ENCODE data around the gene OR1D5.
"Not testable (repeated sequence)": the region's sequence is repeated elsewhere in the genome, so short reads cannot be mapped to it uniquely, and the experiment has no call there.

OR1D5 gene

DNA sequence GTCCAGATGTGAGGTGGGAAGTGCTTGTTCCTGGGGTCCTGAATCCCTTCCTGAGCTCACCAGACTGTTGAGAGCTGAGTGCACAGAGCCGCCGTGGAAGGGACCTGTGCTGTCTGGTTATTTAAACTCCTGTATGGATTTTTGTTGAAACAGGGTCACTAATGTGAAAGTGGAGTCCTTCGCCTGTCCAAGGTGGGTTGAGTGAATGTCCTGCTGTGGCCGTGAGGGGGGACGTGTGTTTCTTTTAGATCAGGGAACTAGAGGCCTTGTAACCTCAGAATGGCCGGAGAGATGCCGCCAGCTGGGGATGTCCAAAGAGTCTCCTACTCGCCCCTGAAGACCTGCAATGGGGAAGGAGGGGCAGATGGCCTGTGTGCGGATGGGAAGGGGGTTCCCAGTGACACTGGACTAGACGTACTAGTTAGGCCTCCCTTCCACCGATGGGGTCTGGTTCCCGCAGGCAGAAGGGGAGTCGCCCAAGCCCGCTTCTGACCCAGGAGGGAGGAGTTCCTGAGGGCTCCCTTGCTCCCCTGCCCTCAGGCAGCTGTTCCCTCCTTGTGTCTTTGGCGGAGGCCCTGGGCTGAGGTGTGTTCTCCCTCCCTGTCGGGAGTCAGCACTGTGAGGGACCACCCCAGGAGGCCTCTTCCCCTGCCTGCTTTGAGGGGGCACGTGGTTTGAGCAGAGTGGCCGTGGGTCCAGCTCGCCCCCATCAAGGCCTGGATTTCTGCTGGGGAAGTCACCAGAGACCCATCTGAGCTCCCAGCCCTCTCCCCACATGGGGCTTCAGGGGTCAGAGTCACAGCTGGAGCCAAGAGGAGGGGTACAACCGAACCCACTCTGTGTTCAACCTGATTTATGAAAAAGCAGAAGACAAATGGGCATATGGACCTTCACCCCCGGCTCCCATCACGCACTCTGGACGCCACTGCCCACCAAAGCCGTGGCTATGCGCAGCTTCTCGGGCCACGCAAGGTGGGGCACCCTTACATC, 30.9 kb downstream of the OR1D5 start:
- no peak for DNase-seq (ENCODE audit: low read depth)

DNA sequence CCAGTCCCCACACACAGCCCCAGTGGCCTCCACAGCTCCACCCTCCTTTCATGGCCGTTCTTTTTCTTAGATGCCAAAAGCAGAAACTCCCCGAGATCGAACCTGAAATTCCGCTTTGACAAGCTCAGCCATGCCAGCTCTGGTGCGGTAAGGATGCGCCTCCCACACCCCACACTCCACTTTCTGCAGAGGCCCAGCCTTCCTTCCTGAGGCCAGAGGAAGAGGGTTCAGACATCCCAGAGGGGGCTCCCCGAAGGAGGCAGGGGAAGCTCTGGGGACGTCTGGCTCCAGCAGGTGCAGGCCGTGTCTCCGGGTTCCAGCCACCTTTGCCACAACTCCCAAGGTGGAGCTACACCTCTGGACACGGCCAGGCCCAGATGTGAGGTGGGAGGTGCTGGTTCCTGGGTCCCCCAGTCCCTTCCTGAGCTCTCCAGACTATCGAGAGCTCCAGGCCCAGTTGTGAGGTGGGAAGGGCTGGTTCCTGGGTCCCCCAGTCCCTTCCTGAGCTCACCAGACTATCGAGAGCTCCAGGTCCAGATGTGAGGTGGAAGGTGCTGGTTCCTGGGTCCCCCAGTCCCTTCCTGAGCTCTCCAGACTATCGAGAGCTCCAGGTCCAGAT, 32.4 kb downstream of the OR1D5 start:
- not testable (repeated sequence) for DNase-seq (ENCODE audit: low read depth)

DNA sequence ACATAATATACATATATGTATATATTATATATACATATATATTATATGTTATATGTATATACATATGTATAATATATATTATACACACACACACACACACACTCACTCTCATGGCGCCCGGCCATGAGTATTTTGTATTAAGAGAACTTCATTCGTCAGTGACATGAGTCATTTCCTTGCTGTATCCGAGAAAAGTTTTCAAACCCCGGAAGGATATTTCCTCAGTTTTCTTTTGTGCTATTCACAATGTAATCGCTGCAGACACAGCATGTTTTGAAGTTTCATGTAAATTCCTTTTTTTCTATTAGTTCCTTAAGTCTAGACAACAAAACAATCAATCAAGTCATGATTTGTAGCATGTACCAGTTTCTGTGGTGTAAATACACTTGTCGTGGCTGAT, 33.3 kb downstream of the OR1D5 start:
- no peak for DNase-seq (ENCODE audit: low read depth)

DNA sequence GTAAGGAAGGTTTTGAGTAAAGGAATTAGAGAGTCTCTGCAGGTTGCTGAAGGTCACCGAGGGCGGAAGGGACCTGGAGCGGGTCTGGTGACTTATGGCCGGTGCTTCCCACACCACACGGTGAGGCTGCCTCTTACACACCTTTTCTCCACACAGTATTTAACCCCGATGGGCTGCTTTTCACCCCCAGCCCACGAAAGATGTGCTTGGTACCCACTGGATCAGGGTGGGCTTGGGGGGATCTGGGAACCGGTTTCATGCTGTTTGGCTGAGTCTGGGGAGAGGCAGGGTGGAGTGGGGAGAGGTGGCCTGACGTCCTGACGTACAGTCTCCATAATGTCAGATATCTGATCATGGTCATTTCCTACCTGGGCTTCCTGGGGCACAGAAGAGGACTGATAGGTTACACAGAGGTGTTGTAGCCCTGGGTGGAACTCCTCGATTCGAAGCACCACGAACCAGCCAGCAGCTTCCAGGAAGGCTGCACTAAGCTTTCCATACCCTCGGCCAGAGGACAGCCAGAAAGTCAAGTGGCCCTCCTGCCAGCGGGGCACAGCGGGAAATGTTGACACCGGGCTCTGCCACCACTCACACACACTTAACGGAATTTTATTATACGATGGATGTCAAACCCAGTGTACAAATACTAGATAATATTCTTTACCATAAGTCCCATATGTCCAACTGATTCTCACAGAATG, 34.0 kb downstream of the OR1D5 start:
- DNase-seq (ENCODE audit: low read depth), result no peak

DNA sequence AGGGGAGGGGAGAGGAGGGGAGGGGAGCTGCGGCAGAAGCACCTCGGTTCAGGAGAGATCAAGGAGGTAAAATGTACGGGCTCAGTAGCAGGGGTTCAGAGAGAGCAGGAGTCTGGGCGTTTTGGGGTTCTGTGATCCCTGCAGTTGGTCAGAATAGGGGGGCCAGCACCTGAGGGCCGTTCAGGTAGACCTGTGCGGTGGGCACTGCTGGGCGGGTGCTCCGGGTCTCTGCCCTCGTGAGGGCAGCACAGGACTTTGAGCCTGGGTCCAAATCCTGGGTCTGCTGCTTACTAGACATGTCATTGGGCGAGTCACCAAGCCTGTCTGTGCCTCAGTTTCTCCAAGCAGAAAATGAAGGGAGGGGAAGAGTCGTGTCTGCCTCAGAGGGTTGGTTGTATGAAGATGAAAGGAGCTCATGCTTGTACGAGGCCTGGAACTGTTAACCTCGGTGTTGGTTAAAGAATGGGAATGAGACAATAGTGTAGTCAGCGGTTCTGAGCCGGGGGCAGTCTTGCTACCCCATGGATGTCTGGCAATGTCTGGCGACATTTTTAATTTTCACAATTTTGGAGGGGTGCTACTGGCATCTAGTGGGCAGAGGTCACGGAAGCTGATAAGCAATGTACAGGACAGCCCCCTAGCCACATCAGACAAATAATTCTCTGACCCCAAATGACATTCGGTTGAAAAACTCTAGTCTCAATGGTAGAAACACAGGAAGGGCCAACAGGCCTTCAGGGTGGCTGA, 35.4 kb downstream of the OR1D5 start:
- no peak for DNase-seq (ENCODE audit: low read depth)

DNA sequence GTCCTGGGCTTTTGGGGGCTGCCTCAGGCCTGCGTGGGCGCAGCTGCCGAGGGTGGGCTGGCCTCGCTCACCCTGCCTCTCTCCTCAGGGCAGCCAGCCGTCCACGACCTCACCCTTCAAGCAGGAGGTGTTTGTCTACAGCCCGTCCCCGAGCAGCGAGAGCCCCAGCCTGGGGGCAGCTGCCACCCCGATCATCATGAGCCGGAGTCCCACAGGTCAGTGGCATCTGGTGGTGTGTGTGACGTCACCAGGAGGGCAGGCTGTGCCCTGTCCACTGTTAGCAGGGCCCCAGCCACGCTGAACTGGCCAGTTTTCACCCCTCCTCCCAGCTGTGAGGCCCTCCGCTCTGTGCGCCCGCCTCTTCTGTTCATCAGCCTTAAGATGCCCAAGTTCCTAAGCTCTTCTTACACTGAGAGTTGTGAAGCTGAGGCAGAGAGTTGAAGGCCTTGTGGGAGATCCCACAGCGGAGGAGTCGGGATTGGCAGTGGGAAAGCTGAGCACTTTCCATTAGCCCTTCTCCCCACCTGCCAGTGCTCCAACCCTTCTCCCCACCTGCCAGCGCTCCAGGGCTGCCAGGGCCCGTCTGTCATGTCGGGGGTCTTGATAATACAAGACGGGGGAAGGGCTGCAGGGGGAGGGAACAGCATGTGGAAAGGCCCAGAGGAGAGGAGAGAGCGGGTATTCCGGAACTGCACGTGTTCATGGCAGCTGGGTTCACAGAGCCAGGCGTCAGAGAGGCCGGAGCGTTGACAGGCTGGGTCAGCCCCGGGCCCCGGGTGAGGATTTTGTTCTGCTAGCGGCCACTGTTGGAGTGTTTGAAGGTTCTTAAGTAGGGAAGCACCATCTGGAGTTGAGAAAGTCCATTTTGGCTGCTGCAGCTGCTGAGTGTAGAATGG, 36.3 kb downstream of the OR1D5 start:
- no peak for DNase-seq (ENCODE audit: low read depth)

DNA sequence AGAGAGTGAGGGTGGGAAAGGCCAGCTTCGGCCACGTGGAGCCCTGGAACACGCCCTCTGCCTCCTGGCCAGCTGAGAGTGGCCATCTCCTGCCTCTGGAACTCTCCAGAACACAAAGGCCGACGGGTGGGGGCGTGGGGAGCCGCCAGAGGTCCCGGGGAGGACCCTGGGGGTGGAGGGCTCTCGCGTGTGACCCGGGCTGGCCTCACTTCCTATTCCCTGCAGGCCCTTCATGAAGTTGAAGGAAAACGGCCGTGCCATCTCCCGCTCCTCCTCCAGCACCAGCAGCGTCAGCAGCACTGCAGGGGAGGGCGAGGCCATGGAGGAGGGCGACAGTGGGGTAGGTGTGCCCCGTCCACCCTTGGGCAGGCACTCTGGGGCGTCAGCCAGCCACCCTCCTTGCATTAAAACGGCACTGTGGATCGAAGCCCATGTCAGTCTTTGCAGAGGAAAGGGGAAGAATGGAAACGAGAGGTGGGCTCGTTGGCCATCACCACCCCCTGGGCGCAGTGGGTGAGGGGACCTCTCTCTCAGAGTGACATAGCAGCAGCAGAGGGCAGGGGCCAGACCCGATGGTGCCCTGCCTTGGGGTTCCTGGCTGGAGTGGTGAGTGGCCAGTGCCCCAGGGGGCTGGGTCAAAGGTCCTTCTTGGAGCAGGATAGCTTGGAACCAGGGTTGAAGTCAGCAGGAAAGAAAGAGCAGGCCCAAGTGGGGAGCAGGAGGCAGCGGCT, 37.1 kb downstream of the OR1D5 start:
- DNase-seq (ENCODE audit: low read depth), result no peak

DNA sequence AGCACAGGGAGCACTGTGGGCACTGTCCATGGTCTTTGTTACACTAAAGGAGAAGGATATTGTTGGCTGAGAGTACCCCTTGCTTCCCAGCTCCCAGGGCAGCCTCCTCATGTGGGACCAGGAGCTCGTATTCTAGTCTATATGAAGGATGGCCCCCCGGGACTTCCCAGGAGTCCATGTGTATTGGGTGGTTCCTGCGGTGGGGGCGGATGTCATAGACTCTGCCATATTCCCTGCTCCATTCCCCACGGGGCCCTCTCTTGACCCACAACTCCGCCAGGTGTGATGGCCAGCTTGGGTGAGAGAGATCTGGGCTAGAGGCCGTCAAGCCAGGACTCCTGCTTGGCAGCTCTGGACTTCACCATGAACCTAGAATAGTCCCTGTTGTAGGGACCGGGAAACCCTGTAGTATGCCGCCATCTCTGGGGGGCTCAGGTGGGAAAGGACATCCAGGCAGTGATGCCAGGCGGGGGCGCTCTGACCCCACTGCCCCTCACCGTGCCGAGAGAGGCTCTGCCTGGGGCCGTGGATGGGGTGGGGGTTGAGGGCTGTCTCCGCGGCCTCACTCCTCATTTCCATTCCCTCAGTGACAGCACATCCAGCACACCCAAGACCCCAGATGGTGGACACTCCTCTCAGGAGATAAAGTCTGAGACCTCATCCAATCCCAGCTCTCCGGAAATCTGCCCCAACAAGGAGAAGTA, 37.8 kb downstream of the OR1D5 start:
- no peak for DNase-seq (ENCODE audit: low read depth)

DNA sequence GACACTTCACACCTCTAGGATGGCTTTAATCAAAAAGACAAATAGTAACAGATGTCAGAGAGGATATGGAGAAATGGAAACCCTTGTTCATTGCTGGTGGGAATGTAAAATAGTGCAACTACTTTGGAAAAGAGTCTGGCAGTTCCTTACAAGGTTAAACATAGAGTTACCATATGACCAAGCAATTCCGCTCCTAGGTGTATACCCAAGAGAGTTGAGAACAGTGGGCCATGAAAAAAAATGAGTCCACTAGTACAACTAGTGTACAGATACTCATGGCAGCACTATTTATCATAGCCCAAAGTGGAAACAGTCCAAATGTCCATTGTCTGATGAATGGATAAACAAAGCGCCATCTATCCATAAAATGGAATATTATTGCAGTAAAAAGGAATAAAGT, 39.1 kb downstream of the OR1D5 start:
- DNase-seq (ENCODE audit: low read depth), result no peak

DNA sequence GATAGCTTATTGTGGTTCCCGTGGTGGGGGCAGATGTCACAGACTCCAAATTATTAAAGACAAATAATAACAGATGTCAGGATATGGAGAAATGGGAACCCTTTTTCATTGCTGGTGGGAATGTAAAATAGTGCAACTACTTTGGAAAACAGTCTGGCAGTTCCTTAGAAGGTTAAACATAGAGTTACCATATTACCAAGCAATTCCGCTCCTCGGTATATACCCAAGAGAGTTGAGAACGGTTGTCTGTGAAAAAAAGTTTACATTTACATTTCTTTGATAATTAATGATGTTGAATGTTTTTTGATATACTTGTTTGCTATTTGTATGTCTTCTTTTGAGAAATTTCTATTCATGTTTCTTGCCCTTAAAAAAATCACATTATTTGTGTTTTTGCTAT, 41.2 kb downstream of the OR1D5 start:
- no peak for DNase-seq (ENCODE audit: low read depth)

DNA sequence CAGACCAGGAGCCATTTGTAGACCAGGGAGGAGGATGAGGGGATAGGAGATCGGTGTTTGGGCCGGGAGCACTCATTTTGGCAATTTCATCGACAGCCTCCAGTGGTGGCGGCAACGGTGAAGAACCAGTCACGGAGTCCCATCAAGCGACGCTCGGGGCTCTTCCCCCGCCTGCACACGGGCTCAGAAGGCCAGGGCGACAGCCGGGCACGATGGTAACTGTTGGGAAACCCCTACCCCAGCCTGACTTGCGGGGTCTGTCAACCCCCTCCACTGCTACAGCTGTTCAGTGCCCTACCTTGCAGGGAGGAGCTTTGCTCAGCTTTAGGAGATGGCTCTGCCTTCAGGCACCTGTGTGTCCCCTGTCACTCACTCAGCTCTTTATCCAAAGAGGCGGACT, 43.0 kb downstream of the OR1D5 start:
- DNase-seq (ENCODE audit: low read depth), result no peak

DNA sequence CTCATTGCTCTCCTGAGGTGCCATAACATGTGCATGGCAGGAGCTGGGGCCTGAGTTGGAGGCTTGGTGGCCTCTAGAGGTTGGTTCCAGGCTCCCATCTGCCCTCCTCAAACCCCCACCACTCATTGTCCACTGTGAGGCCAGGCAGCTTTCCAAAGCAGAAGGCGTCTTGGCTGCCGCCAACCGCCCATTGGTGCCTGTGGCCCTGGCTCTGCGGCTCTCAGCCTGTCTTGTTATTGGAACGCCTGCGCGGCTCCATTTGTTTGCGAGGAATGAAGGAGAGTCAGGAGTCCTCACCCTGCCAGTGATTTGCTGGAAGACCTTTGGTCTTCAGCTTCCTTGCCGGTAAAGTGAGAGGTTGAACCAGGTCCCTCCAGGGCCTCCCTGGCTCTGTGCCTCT, 43.6 kb downstream of the OR1D5 start:
- DNase-seq (ENCODE audit: low read depth), result no peak

DNA sequence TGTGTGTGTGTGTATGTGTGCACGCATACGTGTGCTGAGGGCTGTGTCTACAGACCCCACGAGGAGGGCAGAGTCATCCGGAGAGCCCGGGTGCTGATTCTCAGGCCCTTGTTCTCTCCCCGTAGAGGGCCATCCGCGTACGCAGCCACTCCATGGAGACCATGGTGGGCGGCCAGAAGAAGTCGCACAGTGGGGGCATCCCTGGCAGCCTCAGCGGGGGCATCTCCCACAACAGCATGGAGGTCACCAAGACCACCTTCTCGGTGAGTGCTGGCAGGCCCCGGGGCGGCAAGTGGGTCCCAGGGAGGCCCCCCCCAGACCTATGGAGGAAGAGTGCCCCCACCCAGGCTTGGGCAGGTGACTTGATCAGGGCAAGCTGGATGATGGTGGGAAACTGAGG, 45.5 kb downstream of the OR1D5 start:
- DNase-seq (ENCODE audit: low read depth), result no peak

DNA sequence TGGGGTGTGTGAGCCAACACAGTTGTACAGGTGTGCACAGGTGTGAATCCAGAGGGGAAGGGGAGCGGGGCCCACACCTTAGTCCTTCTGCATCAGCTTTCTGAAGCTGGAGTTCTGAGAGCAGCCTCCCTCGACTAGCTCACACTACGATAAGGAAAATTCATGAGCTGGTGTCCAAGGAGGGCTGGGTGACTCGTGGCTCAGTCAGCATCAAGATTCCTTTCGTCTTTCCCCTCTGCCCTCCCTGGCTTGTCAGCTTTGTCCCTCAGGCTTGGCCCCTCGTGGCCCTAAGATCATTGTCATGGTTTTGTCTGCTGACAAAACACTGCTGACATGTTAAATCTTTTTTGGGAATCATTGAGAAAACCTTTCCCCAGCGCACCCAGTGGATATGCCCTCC, 47.5 kb downstream of the OR1D5 start:
- DNase-seq (ENCODE audit: low read depth), result no peak

DNA sequence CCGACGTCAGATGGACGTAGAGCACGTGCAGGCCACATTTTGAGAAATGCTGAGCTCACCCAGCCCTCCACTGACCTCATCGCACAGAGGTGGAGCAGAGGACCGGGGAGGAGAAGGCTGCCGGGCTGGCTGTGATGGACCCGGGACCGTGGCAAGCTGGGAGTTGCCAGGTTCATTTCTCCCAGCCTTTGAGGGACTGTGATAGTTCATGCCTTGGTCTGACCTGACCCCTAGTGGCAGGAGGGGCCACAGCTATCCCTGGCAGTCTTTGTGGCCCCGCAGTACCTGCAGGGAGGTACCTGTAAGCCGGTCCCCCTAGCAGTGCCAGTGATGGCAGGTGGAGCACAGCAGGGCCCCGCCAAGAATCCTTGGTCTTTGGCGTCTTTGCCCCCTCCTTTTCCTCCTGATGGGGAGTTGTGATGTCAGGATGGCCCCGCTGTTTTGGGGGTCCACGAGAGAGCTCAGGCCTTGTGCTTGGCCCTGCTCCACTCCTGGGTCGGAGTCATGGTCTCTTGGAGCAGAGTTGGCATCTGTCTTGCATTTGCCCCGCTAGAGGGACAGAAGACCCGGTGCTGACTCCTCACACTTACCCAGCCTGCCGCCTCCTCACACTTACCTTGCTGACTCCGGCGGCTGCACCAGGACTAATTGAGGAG, 50.4 kb downstream of the OR1D5 start:
- DNase-seq (ENCODE audit: low read depth), result peak; percentile 32

Data from stimulated activated CD8-positive, alpha-beta memory T cell treated with anti-CD3 and anti-CD28 coated beads, Interleukin-15, amount 100 ng/mL, for 1 hour (primary cell).